WTC11 (cell line): ENCODE measurements around the gene TMED10.

Experiments
- CREM ChIP-seq: sonication (generic); formaldehyde crosslinking; IDR thresholded peaks from 2 replicates; pipeline ENCODE4 v1.8.1; 2022; ENCODE audit warnings: mild to moderate bottlenecking, missing genetic modification reagents, moderate library complexity
- ELF4 ChIP-seq: sonication (generic); formaldehyde crosslinking; IDR thresholded peaks from 2 replicates; pipeline ENCODE4 v1.8.1; 2022; ENCODE audit warnings: low read depth, mild to moderate bottlenecking, moderate library complexity, missing genetic modification reagents
- ESRRA ChIP-seq: sonication (generic); formaldehyde crosslinking; IDR thresholded peaks from 2 replicates; pipeline ENCODE4 v1.8.1; 2022; ENCODE audit warnings: mild to moderate bottlenecking, missing genetic modification reagents, borderline replicate concordance
- FOXK1 ChIP-seq: sonication (generic); formaldehyde crosslinking; IDR thresholded peaks from 2 replicates; pipeline ENCODE4 v1.8.0; 2022; ENCODE audit warnings: mild to moderate bottlenecking, moderate library complexity, missing genetic modification reagents
- TCF7 ChIP-seq: sonication (generic); formaldehyde crosslinking; IDR thresholded peaks from 2 replicates; pipeline ENCODE4 v1.8.0; 2022; ENCODE audit warnings: mild to moderate bottlenecking, low read depth, missing genetic modification reagents, moderate library complexity
- ZNF138 ChIP-seq: sonication (generic); formaldehyde crosslinking; conservative IDR thresholded peaks from 2 replicates; pipeline ENCODE4 v1.8.1; 2022; ENCODE audit warnings: mild to moderate bottlenecking, moderate library complexity, missing genetic modification reagents
- TF ChIP-seq, protein P1 (sequence below): sonication (generic); formaldehyde crosslinking; IDR thresholded peaks from 2 replicates; pipeline ENCODE4 v1.8.1; 2022; ENCODE audit warnings: mild to moderate bottlenecking, moderate library complexity, missing genetic modification reagents
- TF ChIP-seq, protein P2 (sequence below): sonication (generic); formaldehyde crosslinking; IDR thresholded peaks from 2 replicates; pipeline ENCODE4 v1.8.1; 2023; ENCODE audit warnings: mild to moderate bottlenecking, missing genetic modification reagents, moderate library complexity
- TF ChIP-seq, protein P3 (sequence below): fragments of 200-600 bp; IDR thresholded peaks from 2 replicates; pipeline ENCODE4 v1.8.0; 2022; ENCODE audit warnings: antibody characterized with exemption
- TF ChIP-seq, protein P4 (sequence below): fragments of 250-450 bp; sonication (Bioruptor Pico); IDR thresholded peaks from 2 replicates; pipeline ENCODE4 v2.1.2; 2022; ENCODE audit warnings: mild to moderate bottlenecking, moderate library complexity
- TF ChIP-seq, protein P5 (sequence below): sonication (generic); formaldehyde crosslinking; IDR thresholded peaks from 2 replicates; pipeline ENCODE4 v1.8.0; 2023; ENCODE audit warnings: missing genetic modification reagents, mild to moderate bottlenecking, borderline replicate concordance
- TF ChIP-seq, protein P6 (sequence below): sonication (generic); formaldehyde crosslinking; conservative IDR thresholded peaks from 2 replicates; pipeline ENCODE4 v1.8.1; 2022; ENCODE audit warnings: mild to moderate bottlenecking, missing genetic modification reagents

DNA sequence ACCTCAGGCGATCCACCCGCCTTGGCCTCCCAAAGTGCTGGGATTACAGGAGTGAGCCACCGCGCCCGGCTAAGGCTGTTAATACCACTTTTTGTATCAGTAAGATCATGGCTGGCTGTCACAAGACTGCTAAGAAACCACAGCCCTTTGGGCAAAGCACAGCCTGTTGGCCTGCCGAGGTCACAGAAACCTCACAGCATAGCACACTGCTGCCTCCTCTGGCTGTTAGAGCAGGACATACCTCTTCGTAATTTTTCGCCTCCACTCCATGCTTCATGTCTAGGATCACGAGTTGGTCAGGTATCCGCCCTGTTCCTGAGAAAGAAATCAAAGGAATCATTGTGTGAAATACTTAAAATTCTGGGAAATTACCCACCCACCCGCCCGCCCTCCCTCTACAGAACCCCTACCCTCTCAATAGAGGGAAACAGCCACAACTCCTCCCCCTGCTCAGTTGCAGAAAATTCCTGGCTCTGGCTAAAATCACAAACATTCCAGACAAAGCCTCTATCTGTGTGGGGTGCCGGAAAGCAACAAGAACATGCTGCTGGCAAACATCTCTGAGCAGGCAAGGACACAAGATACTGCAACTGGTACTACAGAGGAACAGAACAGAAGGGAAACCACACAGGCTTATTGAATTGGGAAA, 28.9 kb downstream of the TMED10 start:
- TF ChIP-seq ZNF138 (CRISPR knock-in tag) (no peak), ELF4 (CRISPR knock-in tag) (no peak), ESRRA (CRISPR knock-in tag) (no peak), TCF7 (no peak), FOXK1 (CRISPR knock-in tag) (no peak), CREM (CRISPR knock-in tag) (no peak)
- TF ChIP-seq, protein P1, sequence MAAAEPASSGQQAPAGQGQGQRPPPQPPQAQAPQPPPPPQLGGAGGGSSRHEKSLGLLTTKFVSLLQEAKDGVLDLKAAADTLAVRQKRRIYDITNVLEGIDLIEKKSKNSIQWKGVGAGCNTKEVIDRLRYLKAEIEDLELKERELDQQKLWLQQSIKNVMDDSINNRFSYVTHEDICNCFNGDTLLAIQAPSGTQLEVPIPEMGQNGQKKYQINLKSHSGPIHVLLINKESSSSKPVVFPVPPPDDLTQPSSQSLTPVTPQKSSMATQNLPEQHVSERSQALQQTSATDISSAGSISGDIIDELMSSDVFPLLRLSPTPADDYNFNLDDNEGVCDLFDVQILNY (CRISPR knock-in tag), result no peak
- TF ChIP-seq, protein P2, sequence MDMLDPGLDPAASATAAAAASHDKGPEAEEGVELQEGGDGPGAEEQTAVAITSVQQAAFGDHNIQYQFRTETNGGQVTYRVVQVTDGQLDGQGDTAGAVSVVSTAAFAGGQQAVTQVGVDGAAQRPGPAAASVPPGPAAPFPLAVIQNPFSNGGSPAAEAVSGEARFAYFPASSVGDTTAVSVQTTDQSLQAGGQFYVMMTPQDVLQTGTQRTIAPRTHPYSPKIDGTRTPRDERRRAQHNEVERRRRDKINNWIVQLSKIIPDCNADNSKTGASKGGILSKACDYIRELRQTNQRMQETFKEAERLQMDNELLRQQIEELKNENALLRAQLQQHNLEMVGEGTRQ (CRISPR knock-in tag), result no peak
- TF ChIP-seq, protein P3, sequence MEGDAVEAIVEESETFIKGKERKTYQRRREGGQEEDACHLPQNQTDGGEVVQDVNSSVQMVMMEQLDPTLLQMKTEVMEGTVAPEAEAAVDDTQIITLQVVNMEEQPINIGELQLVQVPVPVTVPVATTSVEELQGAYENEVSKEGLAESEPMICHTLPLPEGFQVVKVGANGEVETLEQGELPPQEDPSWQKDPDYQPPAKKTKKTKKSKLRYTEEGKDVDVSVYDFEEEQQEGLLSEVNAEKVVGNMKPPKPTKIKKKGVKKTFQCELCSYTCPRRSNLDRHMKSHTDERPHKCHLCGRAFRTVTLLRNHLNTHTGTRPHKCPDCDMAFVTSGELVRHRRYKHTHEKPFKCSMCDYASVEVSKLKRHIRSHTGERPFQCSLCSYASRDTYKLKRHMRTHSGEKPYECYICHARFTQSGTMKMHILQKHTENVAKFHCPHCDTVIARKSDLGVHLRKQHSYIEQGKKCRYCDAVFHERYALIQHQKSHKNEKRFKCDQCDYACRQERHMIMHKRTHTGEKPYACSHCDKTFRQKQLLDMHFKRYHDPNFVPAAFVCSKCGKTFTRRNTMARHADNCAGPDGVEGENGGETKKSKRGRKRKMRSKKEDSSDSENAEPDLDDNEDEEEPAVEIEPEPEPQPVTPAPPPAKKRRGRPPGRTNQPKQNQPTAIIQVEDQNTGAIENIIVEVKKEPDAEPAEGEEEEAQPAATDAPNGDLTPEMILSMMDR, result no peak
- TF ChIP-seq, protein P4, sequence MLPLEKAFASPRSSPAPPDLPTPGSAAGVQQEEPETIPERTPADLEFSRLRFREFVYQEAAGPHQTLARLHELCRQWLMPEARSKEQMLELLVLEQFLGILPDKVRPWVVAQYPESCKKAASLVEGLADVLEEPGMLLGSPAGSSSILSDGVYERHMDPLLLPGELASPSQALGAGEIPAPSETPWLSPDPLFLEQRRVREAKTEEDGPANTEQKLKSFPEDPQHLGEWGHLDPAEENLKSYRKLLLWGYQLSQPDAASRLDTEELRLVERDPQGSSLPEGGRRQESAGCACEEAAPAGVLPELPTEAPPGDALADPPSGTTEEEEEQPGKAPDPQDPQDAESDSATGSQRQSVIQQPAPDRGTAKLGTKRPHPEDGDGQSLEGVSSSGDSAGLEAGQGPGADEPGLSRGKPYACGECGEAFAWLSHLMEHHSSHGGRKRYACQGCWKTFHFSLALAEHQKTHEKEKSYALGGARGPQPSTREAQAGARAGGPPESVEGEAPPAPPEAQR (CRISPR knock-in tag), result no peak
- TF ChIP-seq, protein P5, sequence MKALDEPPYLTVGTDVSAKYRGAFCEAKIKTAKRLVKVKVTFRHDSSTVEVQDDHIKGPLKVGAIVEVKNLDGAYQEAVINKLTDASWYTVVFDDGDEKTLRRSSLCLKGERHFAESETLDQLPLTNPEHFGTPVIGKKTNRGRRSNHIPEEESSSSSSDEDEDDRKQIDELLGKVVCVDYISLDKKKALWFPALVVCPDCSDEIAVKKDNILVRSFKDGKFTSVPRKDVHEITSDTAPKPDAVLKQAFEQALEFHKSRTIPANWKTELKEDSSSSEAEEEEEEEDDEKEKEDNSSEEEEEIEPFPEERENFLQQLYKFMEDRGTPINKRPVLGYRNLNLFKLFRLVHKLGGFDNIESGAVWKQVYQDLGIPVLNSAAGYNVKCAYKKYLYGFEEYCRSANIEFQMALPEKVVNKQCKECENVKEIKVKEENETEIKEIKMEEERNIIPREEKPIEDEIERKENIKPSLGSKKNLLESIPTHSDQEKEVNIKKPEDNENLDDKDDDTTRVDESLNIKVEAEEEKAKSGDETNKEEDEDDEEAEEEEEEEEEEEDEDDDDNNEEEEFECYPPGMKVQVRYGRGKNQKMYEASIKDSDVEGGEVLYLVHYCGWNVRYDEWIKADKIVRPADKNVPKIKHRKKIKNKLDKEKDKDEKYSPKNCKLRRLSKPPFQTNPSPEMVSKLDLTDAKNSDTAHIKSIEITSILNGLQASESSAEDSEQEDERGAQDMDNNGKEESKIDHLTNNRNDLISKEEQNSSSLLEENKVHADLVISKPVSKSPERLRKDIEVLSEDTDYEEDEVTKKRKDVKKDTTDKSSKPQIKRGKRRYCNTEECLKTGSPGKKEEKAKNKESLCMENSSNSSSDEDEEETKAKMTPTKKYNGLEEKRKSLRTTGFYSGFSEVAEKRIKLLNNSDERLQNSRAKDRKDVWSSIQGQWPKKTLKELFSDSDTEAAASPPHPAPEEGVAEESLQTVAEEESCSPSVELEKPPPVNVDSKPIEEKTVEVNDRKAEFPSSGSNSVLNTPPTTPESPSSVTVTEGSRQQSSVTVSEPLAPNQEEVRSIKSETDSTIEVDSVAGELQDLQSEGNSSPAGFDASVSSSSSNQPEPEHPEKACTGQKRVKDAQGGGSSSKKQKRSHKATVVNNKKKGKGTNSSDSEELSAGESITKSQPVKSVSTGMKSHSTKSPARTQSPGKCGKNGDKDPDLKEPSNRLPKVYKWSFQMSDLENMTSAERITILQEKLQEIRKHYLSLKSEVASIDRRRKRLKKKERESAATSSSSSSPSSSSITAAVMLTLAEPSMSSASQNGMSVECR (CRISPR knock-in tag), result no peak
- TF ChIP-seq, protein P6, sequence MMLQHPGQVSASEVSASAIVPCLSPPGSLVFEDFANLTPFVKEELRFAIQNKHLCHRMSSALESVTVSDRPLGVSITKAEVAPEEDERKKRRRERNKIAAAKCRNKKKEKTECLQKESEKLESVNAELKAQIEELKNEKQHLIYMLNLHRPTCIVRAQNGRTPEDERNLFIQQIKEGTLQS (CRISPR knock-in tag), result no peak
